Measurements from ENCODE around the gene PTAR1.
"Not testable (repeated sequence)": the region's sequence is repeated elsewhere in the genome, so short reads cannot be mapped to it uniquely, and the experiment has no call there.

The PTAR1 gene, protein sequence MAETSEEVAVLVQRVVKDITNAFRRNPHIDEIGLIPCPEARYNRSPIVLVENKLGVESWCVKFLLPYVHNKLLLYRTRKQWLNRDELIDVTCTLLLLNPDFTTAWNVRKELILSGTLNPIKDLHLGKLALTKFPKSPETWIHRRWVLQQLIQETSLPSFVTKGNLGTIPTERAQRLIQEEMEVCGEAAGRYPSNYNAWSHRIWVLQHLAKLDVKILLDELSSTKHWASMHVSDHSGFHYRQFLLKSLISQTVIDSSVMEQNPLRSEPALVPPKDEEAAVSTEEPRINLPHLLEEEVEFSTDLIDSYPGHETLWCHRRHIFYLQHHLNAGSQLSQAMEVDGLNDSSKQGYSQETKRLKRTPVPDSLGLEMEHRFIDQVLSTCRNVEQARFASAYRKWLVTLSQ

DNA sequence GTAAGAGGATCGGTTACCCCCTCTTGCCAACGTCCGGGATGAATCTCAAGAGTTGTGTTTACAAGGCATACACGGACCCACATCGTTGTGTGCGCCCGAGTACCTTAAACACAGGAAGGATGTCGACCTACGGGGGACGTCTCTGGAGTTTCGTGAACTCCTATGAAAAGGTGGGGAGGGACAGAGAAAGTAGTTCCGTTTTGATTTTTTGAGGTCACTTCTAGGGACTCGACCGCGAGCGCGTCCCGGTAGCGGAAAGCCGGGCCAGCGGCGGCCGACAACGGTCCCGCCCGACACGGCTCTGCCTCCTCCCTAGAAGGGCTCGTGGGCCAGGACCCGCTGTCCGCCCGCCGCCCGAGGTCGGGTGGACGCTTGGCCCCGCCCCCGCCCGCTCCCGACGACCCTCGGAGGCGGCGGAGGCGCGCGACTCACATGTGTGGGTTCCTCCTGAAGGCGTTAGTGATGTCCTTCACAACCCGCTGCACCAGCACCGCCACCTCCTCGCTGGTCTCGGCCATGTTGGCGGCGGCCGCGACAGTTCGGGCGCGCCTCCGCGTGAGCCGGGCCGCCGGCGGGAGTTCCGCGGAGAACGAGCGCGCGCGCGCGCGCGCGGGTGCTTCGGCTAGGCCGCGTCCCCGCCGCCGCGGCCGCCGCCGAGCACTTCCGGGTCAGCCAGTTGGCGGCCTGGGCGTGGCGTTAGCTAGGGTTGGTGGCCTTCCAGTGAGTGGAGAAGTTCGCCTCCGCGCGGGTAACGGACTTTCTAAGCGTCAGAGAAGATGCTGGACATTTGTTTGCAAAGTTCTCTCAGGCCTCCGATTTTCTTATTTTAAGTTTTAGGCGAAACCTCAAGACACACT, at the start of gene PTAR1:
Gene PTAR1, minus strand, starts transcription at position 591 of the 857 bp plus-strand sequence. Its CDS starts 73 bp downstream, at position 518.
- peak; percentile 45 to 89 for DNase-seq

DNA sequence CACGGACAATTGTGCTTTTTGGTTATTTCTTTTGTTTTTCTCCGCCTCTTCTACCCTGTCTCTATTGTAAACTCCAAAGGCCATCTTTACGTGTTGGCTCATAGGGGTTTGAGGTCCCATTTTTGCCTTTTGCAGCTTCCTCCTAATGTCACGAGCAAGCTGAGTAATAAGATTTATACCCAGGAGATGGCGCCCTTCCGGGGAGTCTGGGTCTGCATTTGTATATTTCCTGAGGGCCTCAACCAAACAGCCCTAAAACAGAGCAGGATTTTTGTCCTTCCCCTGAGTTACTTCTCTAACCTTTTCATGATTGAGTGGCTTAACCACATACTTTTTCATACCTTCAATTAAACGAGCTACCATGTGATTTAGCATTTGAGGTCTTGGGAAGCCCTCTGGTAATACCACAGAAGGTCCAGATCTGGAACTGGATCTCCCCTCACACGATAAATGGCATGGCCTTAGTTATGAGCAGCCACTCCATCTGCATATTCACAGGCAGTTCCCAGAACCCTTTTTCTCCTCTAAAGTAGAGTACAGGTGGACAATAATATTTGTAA, 49.6 kb upstream of the PTAR1 start:
- no peak for DNase-seq

DNA sequence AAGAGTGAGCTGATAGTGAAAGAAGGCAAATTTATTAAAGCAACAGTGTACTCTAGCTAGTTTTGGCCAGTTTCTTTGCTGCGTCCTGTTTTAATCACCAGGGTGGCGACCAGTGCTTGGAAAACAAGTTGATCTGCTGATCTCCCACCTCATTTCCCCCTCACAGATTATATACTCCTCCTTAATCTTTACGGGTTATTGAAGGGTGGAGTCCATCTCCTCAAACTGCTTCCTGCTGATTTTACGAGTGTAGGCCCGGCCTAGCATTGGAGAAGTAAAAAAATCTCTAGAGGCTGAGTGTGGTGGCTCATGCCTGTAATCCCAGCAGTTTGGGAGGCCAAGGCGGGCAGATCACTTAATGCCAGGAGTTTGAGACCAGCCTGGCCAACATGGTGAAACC, 46.8 kb upstream of the PTAR1 start:
- no peak for DNase-seq

DNA sequence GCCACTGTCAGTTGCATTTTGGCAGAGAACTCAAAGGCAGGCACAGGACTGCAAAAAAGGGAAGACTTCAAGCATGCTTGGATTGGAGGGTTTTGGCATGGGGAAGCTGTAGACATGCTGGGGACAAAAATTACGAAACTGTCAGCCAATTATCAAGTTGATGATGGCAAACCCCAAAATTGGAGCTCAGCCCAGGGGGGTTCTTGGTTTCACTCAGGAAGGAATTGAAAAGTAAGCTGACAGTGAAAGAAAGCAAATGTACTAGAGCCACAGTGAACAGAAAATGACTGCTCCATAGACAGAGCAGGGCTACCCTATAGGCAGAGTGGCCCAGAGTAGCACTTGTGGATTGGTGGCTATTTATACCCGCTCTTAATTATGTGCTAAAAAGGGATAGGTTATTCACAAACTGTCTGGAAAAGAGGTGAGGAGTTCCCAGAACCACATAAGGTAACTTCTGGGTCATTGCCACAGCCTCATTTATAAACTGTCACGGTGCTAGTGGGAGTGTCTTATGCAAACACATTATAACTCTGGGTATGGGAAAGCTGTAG, 46.2 kb upstream of the PTAR1 start:
- peak in 1 of 2 experiments; percentile 30 for DNase-seq

DNA sequence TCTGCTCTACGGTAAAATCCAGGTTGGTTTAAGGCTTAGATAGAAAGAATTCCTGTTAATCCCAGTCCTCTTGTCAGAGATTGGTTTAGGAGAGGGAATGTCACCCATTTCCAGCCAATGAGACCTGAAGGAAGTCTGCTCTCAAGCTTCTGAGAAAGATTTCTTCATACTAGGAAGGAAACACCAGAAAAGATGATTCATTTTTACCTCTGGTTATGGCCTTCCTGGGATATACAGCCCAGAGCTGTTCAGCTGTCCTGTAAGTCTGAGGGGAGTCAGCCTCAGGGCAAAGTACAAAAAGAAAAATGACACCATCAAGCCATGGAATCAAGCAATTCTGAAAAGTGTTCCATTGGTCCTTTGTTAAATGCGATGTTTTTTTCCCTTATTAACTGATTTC, 42.2 kb upstream of the PTAR1 start:
- no peak for DNase-seq

DNA sequence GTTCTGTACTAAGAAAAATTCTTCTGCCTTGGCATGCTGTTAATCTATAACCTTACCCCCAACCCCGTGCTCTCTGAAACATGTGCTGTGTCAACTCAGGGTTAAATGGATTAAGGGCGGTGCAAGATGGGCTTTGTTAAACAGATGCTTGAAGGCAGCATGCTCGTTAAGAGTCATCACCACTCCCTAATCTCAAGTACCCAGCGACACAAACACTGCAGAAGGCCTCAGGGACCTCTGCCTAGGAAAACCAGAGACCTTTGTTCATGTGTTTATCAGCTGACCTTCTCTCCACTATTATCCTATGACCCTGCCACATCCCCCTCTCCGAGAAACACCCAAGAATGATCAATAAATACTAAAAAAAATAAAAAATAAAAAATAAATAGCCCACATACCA, 40.2 kb upstream of the PTAR1 start:
- DNase-seq = not testable (repeated sequence)

DNA sequence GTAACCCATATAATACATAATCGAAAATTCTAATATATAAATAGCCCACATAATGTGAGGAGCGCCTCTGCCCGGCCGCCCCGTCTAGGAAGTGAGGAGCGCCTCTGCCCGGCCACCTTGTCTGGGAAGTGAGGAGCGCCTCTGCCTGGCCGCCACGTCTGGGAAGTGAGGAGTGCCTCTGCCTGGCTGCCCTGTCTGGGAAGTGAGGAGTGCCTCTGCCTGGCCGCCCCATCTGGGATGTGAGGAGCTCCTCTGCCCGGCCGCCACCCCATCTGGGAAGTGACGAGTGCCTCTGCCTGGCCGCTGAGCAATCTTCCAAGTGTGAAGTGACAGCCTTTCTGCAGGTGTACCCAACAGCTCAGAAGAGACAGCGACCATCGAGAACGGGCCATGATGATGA, 39.7 kb upstream of the PTAR1 start:
- DNase-seq = not testable (repeated sequence)

DNA sequence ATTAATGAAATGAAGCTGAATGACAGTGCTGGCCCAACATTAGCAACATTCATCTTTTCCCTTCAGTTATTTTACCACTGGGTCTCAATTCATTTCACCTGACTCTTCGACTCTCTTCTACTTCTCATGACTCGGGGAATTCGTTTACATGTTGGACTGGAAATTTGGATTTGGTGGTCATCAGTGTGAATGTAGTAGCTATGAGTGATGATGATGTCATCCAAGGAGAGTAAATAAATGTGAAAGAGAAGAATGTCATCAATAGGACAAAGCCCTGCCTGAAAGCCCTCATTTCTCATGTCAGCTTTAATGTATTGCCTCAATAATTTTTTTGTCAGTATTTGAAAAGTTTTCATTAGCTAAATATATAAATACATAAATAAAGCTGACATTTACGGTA, 38.9 kb upstream of the PTAR1 start:
- DNase-seq = no peak

DNA sequence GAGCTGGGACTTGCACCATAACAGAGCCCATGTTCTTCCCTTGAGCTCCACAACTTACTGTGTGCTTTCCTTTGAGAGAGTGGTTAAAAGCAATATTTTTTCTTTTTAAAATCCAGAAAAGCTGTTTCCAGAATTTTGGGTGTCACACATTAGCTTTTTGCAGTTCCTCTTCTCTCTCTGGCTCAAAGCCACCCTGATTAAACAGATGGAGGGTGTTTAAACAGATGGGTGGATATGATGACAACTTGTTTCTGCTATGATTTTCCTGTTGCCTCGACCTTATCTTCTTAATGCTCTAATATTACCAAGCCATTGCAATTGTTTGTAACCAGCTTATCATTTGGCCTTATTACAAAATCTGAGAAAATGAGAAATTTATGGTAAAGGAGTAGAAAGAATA, 37.9 kb upstream of the PTAR1 start:
- peak in 1 of 2 experiments; percentile 33 for DNase-seq

DNA sequence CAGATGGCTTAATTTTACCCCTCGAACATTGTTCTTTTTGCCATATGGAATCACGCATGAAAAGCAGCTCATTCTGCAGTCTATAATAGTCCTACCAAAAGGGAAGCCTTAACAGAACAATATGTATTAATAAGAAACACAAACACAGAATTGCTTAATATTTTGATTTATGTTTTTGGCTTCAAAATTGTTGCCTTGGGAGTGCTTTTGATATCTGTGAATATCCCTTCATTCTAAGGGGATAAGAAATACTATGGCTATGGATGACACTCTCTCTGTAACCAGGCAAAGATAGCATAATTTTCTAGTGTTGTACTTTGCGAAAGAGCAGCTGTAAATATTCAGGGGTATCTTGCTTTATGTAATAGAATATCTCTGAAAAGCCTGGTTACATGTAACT, 34.5 kb upstream of the PTAR1 start:
- no peak for DNase-seq

DNA sequence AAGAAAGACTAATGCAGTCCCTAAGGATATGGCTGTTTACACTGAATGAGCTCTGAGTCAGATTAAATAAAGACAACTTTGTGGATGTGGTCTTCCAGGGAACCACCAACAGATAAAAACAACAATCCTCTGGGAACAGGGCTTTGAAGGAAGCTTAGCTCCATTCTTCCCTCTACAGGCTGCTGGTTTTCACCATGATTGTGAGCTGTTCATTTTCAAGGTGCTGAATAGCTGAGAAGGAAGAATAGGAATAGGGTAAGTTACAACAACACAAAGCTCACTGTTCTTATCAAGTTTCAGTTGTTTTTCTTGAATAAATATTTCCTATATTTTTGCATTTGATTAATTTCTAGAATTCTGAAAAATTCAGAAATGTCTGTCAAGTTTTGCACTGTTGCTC, 25.9 kb upstream of the PTAR1 start:
- DNase-seq = no peak

DNA sequence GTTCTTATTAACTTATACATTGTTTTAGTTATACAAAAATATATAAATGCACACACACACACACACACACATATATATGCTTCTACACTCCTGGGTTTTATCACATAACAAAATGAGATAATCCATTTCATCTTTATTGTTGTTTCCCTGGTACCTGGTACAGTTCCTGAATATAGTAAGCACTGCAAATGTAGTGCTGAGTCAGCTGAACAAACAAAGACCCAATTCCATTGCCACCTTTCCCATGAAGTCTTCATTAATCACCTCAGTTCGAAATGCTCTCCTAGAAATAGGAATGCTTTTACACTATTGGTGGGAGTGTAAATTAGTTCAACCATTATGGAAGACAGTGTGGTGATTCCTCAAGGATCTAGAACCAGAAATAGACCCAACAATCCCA, 13.4 kb upstream of the PTAR1 start:
- DNase-seq = no peak

DNA sequence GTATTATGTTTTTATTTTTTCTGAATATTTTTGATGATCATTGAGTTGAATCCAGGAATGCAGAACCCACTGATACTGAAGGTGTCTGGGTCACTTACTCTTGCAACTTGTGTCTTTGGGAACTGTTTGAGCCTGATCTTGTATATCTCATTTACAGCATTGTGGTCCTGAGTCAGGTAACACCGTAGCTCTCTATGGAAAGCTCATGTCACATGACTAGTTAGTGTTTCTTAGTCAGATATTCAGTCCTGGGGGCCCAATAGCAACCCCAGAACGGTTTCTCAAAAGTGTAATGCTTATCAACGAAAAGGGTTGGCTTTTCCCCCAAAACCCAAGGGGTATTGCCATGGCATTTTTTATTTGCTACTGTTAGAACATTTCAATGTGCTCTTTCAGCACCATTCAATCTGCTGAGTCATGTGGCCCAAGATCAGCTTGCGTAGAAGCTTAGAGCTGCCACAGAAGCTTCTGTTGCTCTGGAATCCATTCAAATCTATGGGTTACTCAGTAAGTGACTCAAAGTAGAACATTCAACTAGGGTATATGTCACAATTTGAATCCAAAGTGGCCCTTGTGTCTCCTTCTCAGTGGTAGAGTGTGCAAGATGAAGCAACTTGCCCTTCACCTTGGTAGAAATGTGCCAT, 12.1 kb upstream of the PTAR1 start:
- DNase-seq = no peak

DNA sequence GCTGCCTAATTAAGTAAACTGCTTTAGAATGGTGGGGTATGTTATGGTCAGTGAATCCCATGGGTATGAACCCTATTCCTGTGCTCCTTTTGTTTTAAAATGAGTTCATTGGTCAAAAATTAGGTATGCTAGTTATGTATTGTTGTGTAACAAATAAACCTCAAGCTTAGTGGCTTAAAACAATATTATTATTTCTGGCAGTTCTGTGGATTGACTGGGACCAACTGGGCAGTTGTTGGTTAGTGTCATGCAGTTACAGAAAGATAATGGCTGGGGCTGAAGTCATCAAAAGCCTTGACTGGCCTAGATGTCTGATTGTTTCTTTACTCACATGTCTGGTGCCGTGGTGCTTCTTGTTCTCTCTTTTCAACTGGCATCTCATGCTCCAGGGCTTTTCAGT, 8.9 kb upstream of the PTAR1 start:
- DNase-seq = no peak

DNA sequence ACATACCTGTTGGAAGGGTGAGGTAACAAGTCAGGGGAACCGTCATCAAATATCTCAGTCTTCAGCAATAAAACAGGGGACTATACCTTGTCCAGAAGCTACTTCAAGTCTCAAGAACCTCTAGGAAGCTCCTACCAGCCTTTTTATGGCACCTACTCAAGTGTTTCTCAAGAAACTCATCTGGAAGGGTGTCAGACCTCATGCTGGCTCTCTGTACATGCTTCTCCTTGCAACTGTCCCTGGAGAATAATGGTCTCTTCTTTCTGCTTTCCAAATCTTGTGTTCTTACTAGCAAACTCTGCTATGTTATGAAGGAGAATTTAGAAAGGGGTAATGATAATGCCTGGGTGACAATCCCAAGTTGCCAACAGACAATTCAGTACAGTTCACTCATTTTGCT, 8.3 kb upstream of the PTAR1 start:
- no peak for DNase-seq

DNA sequence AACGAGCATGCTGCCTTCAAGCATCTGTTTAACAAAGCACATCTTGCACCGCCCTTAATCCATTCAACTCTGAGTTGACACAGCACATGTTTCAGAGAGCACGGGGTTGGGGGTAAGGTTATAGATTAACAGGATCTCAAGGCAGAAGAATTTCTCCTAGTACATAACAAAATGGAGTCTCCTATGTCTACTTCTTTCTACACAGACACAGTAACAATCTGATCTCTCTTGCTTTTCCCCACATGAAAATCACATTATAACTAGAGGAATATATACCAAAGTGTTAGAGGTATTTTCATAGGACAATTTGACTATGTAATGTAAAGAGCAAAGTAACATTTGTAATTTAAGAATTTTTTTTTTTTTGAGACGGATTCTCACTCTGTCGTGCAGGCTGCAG, 4.1 kb upstream of the PTAR1 start:
- DNase-seq = not testable (repeated sequence)

DNA sequence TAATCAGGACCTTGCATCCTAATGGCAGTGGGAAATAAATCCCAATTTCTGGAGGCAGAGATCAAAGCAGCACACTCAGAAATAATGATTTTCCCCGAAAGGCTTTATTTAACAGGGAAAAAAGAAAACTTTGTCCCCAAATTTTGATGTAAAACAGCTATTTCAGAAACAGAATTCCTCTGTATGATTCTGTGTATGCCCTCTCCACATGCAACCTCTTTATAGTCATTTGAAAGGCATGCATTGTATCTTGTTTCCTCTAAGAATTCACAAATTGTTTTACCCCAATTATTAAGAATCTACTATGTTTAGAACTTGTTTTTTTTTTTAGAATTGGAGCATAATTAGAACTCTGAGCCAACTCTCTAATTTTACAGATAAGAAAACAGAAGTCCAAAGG, 2.7 kb upstream of the PTAR1 start:
- no peak for DNase-seq

DNA sequence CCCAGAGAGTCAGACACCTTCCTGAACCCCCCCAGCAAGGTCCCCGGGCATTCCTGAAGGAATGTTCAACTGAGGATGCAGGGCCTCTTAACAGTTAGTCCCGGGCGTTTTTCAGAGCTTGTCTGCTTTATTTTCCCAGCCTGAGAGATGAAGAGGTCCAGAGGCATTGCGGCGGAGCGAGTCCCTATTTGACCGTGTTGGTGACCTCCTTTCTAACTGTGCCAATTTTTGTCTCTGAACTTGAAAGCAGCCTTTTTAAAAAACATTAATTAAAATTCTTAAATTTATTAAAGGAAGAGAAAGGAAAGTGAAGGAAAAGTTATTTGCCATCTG, 433 bp upstream of the PTAR1 start:
- DNase-seq = no peak

DNA sequence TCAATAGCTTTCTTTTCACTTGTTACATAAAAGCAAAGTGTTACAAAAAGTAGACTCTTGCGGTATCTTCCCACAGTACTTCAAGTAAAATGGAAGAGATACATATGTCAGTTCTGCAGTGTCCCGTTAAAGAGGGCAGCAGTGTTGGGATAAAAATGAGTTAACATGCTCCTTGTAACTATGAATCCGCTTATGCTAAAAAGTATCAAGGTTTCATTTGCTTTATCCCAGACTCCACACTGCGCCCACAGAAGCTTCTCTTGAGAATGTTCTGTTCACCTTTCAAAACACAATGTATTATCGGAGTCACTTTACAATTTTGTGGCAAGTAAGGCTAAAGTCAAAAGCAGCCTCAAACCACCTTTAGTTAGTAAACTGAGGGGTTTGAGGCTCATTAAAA, 790 bp downstream of the PTAR1 start:
- no peak for DNase-seq

DNA sequence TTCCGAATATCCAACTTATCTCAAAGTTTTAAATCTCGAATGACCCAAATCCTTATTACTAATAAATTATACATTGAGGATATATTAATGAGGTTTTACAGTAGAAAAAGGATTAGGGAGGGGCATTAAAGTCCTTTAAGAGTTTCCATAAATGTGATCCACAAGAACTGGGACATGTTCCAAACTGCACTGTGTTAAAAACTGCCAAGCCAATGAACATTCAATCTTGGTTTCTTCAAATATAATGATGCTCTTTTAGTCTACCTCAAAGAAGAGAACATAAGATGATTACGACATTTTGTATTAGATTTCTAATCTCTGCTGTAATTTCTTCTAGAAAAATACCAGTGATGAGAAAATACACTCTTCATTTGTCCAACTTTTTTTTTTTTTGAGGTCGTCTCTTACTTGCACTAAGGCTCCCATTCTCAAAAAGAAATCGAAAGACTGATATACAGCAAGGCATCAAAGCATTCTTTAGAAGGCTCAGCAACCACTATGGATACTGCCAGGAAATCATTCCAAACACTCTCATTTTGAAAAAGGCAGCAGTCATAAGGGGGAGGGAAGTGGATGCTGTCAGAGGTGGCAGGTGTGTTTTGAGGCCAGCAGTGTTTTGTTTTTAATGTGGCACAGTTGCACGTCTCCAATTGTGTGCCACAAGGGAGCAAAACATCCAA, 1.7 kb downstream of the PTAR1 start:
- peak in 1 of 2 experiments; percentile 5 for DNase-seq

DNA sequence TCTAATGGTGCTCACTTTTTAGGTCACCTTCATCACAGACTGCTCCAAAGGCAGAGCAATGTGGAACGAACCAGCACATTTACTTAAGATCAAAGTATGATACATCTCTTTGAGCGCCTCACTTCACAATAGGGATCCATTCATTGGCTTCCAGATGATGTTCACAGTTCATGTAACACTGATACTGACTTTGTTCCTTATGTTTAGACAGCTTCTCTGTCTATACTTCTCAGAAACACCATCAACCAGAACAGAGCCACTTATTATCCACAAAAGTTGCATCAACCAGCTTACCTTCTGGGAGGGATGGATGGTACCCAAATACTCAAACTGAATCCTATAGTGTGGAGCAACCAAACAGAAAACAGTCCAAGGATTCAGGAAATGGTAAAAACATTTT, 4.6 kb downstream of the PTAR1 start:
- DNase-seq = no peak

DNA sequence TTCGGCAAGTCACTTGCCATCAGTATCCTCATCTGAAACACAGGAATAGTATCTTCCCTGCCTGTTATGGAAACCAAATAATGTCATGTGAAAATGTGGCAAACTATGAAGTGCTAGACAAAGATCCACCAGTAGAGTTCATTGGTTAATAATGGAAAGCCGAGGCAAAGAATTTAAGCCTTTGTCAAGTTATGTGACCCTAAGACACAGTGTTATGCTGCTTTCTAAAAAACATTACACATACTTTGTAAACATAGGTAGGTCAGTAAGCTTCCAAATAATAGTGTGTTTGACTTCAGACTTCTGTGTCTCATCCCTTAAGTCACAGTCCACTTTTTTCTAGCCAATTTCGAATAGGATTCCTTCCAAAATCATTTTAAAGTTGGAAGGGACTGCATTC, 6.0 kb downstream of the PTAR1 start:
- no peak for DNase-seq

DNA sequence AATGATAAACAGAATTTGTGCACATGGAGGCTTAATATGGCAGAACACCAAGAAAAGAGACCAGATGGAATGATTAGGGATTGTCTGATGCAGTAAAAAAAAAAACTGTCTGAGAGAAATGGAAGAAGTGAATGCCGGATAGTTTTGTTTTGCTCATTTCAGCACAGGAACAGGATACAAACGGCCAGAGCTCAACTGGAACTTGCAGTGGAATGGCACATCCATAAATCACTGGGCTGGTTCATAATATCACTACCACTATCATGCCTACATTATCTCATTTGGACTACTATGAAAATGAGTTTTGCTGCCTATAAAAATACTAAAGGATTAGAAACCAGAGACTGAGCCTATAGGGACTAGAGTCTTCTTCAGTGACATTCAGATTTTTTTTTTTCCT, 9.7 kb downstream of the PTAR1 start:
- DNase-seq = no peak

Measured in NCI-H446 (cell line).